Measurements from ENCODE around the gene H3-3A. TPM values are rescaled to one million over a fixed set of nuclear protein-coding genes. Genes with fewer than 3 reads are reported as not detected.

The H3-3A gene
- total and polyA plus RNA-seq, 10 of the 15 experiments (the other 5 are each of a cell fraction or from before 2014, with no cell fraction given), result 215 to 486 (median 393) TPM

DNA sequence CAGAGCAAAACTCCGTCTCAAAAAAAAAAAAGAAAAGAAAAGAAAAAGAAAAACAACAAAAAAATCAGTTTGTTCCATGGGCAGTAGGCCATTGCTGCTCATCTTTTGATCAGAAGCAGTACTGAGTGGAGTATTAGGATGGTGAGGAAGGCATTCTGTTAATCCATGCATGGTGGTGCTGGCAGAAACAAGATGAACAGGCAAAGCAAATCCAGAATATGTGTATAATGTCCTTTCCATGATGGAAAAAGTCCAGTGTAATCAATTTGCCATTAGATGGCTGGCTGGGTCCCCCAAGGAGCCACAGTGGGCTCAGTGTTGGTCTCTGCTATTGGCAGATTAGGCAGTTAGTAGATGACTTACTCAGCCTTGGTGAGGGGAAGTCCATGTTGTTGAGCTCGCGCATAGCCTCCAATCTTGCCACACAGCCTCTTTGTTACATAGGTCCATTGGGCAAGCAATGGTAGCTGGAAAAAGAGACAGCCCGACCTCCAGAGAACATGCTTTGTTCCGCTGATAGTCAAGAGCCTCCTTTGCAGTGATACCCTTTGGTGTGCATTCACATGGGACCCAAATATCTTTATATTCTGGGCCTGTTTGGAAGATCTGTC is 23.3 kb downstream of the H3-3A start (continued):
- no peak for TF ChIP-seq ZBTB4 (CRISPR knock-in tag; IDR thresholded peaks at IDR 0.05)
- no peak for TF ChIP-seq POLR2A (IDR thresholded peaks at IDR 0.05; ENCODE audit: low read depth, low read length)
- no peak for TF ChIP-seq FOS (IDR thresholded peaks at IDR 0.05; ENCODE audit: borderline replicate concordance, extremely low read depth, insufficient read length)
- TF ChIP-seq, protein P1, sequence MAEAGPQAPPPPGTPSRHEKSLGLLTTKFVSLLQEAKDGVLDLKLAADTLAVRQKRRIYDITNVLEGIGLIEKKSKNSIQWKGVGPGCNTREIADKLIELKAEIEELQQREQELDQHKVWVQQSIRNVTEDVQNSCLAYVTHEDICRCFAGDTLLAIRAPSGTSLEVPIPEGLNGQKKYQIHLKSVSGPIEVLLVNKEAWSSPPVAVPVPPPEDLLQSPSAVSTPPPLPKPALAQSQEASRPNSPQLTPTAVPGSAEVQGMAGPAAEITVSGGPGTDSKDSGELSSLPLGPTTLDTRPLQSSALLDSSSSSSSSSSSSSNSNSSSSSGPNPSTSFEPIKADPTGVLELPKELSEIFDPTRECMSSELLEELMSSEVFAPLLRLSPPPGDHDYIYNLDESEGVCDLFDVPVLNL (IDR thresholded peaks at IDR 0.05; ENCODE audit: low read depth, low read length), result no peak

- H3K4me2 ChIP-seq (ENCODE audit: control insufficient read depth, insufficient read depth), result no peak overlapping the region
- SMC1A ChIA-PET (ENCODE audit: uncharacterized antibody, unreplicated experiment), result no interaction called here
- DNase-seq (ENCODE audit: low read depth, low spot score) (no peak), ATAC-seq (no peak), FAIRE-seq (no peak)
- in situ Hi-C loops (cut with MboI) (no loop called here), intact Hi-C loops (cut with micrococcal nuclease; ENCODE audit: unreplicated experiment) (no loop called here)
- no peak overlapping the region for H3K27ac ChIP-seq (ENCODE audit: control insufficient read depth, insufficient read depth)
- no peaks in the 10 kb centered on the region for H3K79me2 ChIP-seq (ENCODE audit: control insufficient read depth, insufficient read depth, low read length)
- peaks cover 6% of the 10 kb centered on the region; the same call in 1 of the 2 replicates for H3K4me1 ChIP-seq (ENCODE audit: control insufficient read depth, insufficient read depth, low read length)
- H3K27me3 ChIP-seq (replicated peaks in 1 of 2; ENCODE audit: control insufficient read depth in 2 of 2, insufficient read depth in 2 of 2, low read length in 1 of 2), result no peaks in the 10 kb centered on the region
- WGBS (ENCODE audit: insufficient coverage, insufficient replicate concordance, low lambda C conversion rate, missing lambda C conversion rate), result 77% methylated on average over 17 of the region's 17 CpGs
- no TSS peak for BruUV-seq (replicated peaks)
- no peaks in the 10 kb centered on the region for H4K20me1 ChIP-seq (ENCODE audit: control insufficient read depth, insufficient read depth)
- H3K9ac ChIP-seq (ENCODE audit: control insufficient read depth, insufficient read depth, low read length), result no peak overlapping the region
- H2AFZ ChIP-seq (ENCODE audit: control insufficient read depth, low read depth, low read length), result no peak overlapping the region
- H3K36me3 ChIP-seq (ENCODE audit: control insufficient read depth in 2 of 2, insufficient read depth in 2 of 2, low read length in 1 of 2), result no peaks in the 10 kb centered on the region
- no peak overlapping the region for H3K4me3 ChIP-seq
- RAD21 ChIA-PET (ENCODE audit: unreplicated experiment), result no interaction called here
- no peaks in the 10 kb centered on the region for H3K9me3 ChIP-seq (replicated peaks; ENCODE audit: control insufficient read depth, insufficient read depth, low read length)
- CTCF ChIA-PET, result no interaction called here
- POLR2A ChIA-PET, result no interaction called here
- TF ChIP-seq, protein P2, sequence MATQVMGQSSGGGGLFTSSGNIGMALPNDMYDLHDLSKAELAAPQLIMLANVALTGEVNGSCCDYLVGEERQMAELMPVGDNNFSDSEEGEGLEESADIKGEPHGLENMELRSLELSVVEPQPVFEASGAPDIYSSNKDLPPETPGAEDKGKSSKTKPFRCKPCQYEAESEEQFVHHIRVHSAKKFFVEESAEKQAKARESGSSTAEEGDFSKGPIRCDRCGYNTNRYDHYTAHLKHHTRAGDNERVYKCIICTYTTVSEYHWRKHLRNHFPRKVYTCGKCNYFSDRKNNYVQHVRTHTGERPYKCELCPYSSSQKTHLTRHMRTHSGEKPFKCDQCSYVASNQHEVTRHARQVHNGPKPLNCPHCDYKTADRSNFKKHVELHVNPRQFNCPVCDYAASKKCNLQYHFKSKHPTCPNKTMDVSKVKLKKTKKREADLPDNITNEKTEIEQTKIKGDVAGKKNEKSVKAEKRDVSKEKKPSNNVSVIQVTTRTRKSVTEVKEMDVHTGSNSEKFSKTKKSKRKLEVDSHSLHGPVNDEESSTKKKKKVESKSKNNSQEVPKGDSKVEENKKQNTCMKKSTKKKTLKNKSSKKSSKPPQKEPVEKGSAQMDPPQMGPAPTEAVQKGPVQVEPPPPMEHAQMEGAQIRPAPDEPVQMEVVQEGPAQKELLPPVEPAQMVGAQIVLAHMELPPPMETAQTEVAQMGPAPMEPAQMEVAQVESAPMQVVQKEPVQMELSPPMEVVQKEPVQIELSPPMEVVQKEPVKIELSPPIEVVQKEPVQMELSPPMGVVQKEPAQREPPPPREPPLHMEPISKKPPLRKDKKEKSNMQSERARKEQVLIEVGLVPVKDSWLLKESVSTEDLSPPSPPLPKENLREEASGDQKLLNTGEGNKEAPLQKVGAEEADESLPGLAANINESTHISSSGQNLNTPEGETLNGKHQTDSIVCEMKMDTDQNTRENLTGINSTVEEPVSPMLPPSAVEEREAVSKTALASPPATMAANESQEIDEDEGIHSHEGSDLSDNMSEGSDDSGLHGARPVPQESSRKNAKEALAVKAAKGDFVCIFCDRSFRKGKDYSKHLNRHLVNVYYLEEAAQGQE (IDR thresholded peaks at IDR 0.05; ENCODE audit: low read depth, low read length), result no peak
- TF ChIP-seq ZNF687 (IDR thresholded peaks at IDR 0.05) (no peak), FOXM1 (IDR thresholded peaks at IDR 0.05; ENCODE audit: low read depth, low read length) (no peak), NR2C1 (IDR thresholded peaks at IDR 0.05) (no peak)
These were observed 24.3 kb downstream of the H3-3A start for GRCh38 chr1:226086776-226087175.

All from GM12878 (cell line).